MCF 10A (cell line): Measurements from ENCODE around the gene TRMT11. TPM values are rescaled to one million over a fixed set of nuclear protein-coding genes. Genes with fewer than 3 reads are reported as not detected.
"Not testable (repeated sequence)": the region's sequence is repeated elsewhere in the genome, so short reads cannot be mapped to it uniquely, and the experiment has no call there.

Source experiments
- BruUV-seq: library from RNA; stranded (reverse); fragments of 400-500 nt; replicated peaks from 2 replicates; lab custom pipeline; 2021; lab: Mats Ljungman, UMichigan
- CTCF ChIA-PET: fragments of 300-600 bp; sonication (Branson Sonifier 250); formaldehyde crosslinking; extraction: SDS; loops from one replicate; lab custom pipeline; 2021; ENCODE audit warnings: antibody characterized with exemption, inconsistent platforms; lab: Yijun Ruan, JAX
- POLR2A ChIA-PET: fragments of 300-600, 350-650 bp; sonication (Branson Sonifier 250); formaldehyde crosslinking; extraction: SDS; loops from one replicate; lab custom pipeline; 2020; ENCODE audit warnings: antibody characterized with exemption, inconsistent platforms; lab: Yijun Ruan, JAX
- DNase-seq: peaks from one replicate; pipeline ENCODE4 v3.0.0-alpha.2; 2018; ENCODE audit not compliant: unreplicated experiment
- H3K27ac Mint-ChIP-seq: one replicate; pipeline ENCODE4 v1.8.0; 2022; ENCODE audit warnings: mild to moderate bottlenecking, low read depth, mixed read lengths; ENCODE audit not compliant: unreplicated experiment
- H3K27me3 Mint-ChIP-seq: one replicate; pipeline ENCODE4 v1.8.0; 2022; ENCODE audit warnings: mixed read lengths; ENCODE audit not compliant: insufficient read depth, unreplicated experiment
- H3K36me3 Mint-ChIP-seq: one replicate; pipeline ENCODE4 v1.8.0; 2022; ENCODE audit warnings: mild to moderate bottlenecking, moderate library complexity, mixed read lengths; ENCODE audit not compliant: insufficient read depth, unreplicated experiment
- H3K4me1 Mint-ChIP-seq: one replicate; pipeline ENCODE4 v1.8.0; 2022; ENCODE audit warnings: mixed read lengths; ENCODE audit not compliant: insufficient read depth, unreplicated experiment
- H3K4me3 Mint-ChIP-seq: one replicate; pipeline ENCODE4 v1.8.0; 2022; ENCODE audit warnings: mild to moderate bottlenecking, moderate library complexity, mixed read lengths; ENCODE audit not compliant: unreplicated experiment
- H3K9me3 Mint-ChIP-seq: one replicate; pipeline ENCODE4 v1.8.0; 2022; ENCODE audit warnings: mixed read lengths; ENCODE audit not compliant: unreplicated experiment
- intact Hi-C: fragments of 100-400 bp; cut with micrococcal nuclease; formaldehyde crosslinking; loops from 2 replicates; pipeline ENCODE4 v1.14.1; 2022
- total RNA-seq: library from RNA; stranded (reverse); gene quantifications from 2 replicates; pipeline ENCODE4 v1.2.3, GENCODE V29; 2022
- TF ChIP-seq, protein P1 (sequence below): fragments of 200-600 bp; IDR thresholded peaks from one replicate; pipeline ENCODE4 v1.8.0; 2022; ENCODE audit warnings: antibody characterized with exemption, mild to moderate bottlenecking; ENCODE audit not compliant: unreplicated experiment

Gene TRMT11
- total RNA-seq, 1 experiment from 2014 or later: 32.5 TPM

DNA sequence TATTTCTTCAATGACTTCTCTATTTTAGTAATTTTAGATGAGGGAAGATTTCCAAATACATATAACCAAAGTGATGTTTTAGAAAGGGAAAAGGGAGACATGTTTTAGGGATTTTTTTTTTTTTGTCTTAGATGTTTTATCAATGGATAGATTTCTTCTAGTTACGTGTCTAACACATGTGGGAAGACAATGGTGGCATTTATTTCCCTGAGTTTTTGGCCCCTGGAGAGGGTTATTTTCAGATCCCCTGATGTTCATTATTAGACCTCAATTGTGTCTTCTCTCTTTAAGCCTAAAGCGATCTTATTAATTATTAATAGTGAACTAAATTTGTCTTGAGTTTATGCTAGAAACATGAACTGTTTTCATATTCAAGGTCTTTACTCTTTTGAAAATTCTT, 30.3 kb downstream of the TRMT11 start:
- TF ChIP-seq, protein P1, sequence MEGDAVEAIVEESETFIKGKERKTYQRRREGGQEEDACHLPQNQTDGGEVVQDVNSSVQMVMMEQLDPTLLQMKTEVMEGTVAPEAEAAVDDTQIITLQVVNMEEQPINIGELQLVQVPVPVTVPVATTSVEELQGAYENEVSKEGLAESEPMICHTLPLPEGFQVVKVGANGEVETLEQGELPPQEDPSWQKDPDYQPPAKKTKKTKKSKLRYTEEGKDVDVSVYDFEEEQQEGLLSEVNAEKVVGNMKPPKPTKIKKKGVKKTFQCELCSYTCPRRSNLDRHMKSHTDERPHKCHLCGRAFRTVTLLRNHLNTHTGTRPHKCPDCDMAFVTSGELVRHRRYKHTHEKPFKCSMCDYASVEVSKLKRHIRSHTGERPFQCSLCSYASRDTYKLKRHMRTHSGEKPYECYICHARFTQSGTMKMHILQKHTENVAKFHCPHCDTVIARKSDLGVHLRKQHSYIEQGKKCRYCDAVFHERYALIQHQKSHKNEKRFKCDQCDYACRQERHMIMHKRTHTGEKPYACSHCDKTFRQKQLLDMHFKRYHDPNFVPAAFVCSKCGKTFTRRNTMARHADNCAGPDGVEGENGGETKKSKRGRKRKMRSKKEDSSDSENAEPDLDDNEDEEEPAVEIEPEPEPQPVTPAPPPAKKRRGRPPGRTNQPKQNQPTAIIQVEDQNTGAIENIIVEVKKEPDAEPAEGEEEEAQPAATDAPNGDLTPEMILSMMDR: no peak
- Mint-ChIP-seq H3K27ac (no peak overlapping the region), H3K27me3 (no peaks in the 10 kb centered on the region), H3K9me3 (no peaks in the 10 kb centered on the region), H3K36me3 (peaks cover 88% of the 10 kb centered on the region), H3K4me1 (peaks cover 6% of the 10 kb centered on the region), H3K4me3 (no peak overlapping the region)
- CTCF ChIA-PET: interaction anchor here (1.1 to 1.8 kb wide), 2 partner anchors 17 to 21 kb away, joined by 4 to 5 read pairs; no protein-coding TSS in a partner anchor
- no peak for DNase-seq
- intact Hi-C loops: no loop called here
- no TSS peak for BruUV-seq
- POLR2A ChIA-PET: no interaction called here

DNA sequence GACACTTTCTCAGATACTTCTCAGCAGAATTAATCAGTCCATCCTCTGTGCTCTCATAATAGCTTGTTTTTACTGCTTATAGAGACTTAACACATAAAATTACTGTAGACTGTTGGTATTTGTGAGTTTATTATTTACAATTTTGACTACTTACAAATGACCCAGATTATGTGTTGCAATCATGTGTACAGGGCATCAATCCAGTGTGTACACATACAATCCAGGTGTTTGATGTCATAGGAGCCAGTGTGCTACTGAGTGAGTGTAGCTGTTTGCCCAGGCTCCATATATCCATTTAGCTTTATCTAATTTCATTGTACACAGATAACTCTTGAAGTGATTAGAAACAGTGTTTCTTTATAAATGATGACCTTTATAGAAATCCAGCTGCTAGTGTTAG, 31.3 kb downstream of the TRMT11 start:
- peaks cover 6% of the 10 kb centered on the region for H3K4me1 Mint-ChIP-seq
- BruUV-seq: no TSS peak
- peaks cover 88% of the 10 kb centered on the region for H3K36me3 Mint-ChIP-seq
- DNase-seq: no peak
- CTCF ChIA-PET: interaction anchor here (0.5 to 1.8 kb wide), 4 partner anchors 18 to 24 kb away, joined by 3 to 5 read pairs (median 4); no protein-coding TSS in a partner anchor
- POLR2A ChIA-PET: interaction anchor here (1.0 to 1.3 kb wide), 2 partner anchors 10 to 14 kb away, joined by 3 to 5 read pairs; no protein-coding TSS in a partner anchor
- no peak overlapping the region for H3K4me3 Mint-ChIP-seq
- intact Hi-C loops: no loop called here
- no peak overlapping the region for H3K27ac Mint-ChIP-seq
- TF ChIP-seq, protein P1: no peak
- no peaks in the 10 kb centered on the region for H3K9me3 Mint-ChIP-seq
- no peaks in the 10 kb centered on the region for H3K27me3 Mint-ChIP-seq

DNA sequence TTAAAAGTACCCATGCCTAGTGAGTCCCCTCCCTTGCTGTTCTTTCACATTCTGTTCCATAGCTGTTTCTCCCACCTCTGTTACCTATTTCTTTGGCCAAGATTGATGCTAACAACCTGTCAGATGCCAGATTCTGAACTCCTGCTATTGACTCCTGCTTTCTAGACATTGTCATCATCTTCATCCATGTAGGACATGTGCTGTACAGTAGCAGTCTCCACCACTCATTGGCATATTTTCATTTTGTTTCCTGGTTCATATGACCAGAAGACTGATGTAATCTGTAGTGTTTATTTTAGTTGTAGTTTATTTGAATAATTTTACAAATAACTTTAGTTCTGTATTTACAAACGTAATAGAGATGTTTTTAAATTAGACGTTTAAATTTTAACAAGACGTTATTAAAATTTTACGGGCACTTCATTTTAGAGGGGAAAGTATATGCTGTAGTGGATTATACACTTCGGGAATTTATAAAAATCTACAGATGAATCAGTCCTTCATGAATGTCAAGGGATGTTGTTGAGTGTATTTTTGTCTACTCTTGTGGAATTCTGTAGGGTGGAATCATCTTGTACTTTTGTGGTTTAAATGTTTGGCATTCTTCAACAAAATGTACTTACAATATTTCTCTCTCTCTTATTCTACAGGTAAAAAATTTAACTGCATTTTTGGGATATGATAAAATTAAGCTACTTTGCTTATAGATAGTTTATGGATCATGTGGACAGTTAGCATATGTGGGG, 34.1 kb downstream of the TRMT11 start:
- intact Hi-C loops: no loop called here
- no peak for DNase-seq
- H3K27ac Mint-ChIP-seq: no peak overlapping the region
- no TSS peak for BruUV-seq
- TF ChIP-seq, protein P1: no peak
- POLR2A ChIA-PET: interaction anchor here (0.8 kb wide), 1 partner anchor 8 kb away, joined by 3 read pairs; no protein-coding TSS in a partner anchor
- CTCF ChIA-PET: interaction anchor here (0.7 to 1.3 kb wide), 4 partner anchors 8 to 25 kb away, joined by 3 to 5 read pairs (median 3); no protein-coding TSS in a partner anchor
- peaks cover 6% of the 10 kb centered on the region for H3K4me1 Mint-ChIP-seq
- H3K36me3 Mint-ChIP-seq: peaks cover 82% of the 10 kb centered on the region
- no peak overlapping the region for H3K4me3 Mint-ChIP-seq
- H3K9me3 Mint-ChIP-seq: no peaks in the 10 kb centered on the region
- no peaks in the 10 kb centered on the region for H3K27me3 Mint-ChIP-seq

DNA sequence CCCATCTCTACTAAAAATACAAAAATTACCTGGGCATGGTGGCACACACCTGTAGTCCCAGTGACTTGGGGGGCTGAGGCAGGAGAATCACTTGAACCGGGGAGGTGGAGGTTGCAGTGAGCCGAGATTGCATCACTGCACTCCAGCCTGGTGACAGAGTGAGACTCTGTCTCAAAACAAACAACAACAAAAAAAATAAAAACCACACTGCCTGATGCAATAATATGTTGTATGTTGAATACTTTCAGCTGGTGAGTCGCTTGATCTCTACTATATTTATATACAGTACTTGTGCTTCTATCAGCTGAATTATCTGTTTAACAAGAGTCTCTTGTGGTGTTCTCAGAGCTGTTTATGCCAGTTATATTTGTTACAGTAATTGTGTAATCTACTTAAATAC, 37.1 kb downstream of the TRMT11 start:
- not testable (repeated sequence) for H3K27ac Mint-ChIP-seq, H3K4me3 Mint-ChIP-seq

More for the DNA sequence above, 37.1 kb downstream of the TRMT11 start:
- ChIA-PET CTCF (interaction anchor here (1.0 to 1.3 kb wide), 2 partner anchors 10 to 37 kb away, joined by 3 to 4 read pairs; partner anchors contain the start of gene TRMT11), POLR2A (interaction anchor here (0.6 to 0.9 kb wide), 3 partner anchors 16 to 312 kb away, joined by 3 read pairs; no protein-coding TSS in a partner anchor)
- peaks cover 83% of the 10 kb centered on the region for H3K36me3 Mint-ChIP-seq
- H3K27me3 Mint-ChIP-seq, intact Hi-C loops, BruUV-seq, H3K9me3 Mint-ChIP-seq, H3K4me1 Mint-ChIP-seq: not testable (repeated sequence)
- DNase-seq: peak; percentile 33
